A673 (cell line): ENCODE measurements around the gene HMGCR. TPM values are rescaled to one million over a fixed set of nuclear protein-coding genes. Genes with fewer than 3 reads are reported as not detected.
"Not testable (repeated sequence)": the region's sequence is repeated elsewhere in the genome, so short reads cannot be mapped to it uniquely, and the experiment has no call there.

Source experiments
- BruUV-seq: library from RNA; stranded (reverse); fragments of 400-500 nt; replicated peaks from 2 replicates; lab custom pipeline; 2021; lab: Mats Ljungman, UMichigan
- CTCF ChIA-PET: fragments of 300-600 bp; sonication (Branson Sonifier 250); formaldehyde crosslinking; loops from one replicate; lab custom pipeline; 2022; ENCODE audit warnings: antibody characterized with exemption; lab: Charles Lee
- POLR2A ChIA-PET: fragments of 300-600 bp; sonication (Branson Sonifier 250); formaldehyde crosslinking; loops from one replicate; lab custom pipeline; 2022; ENCODE audit warnings: antibody characterized with exemption; ENCODE audit not compliant: low non-redundant PET; lab: Charles Lee
- DNase-seq: peaks from one replicate; pipeline ENCODE4 v3.0.0-alpha.2; 2015; ENCODE audit warnings: low spot score
- H3K27ac ChIP-seq: fragments of 200-600 bp; sonication (generic); 2 replicates; pipeline ENCODE4 v1.5.1; 2016; ENCODE audit warnings: mixed run types, low read depth, mild to moderate bottlenecking, mixed read lengths, antibody characterized with exemption, low read length; ENCODE audit not compliant: poor library complexity, severe bottlenecking
- H3K27me3 ChIP-seq: fragments of 200-600 bp; sonication (generic); replicated peaks from 2 replicates; pipeline ENCODE4 v1.6.1; 2017; ENCODE audit warnings: mixed run types, low read depth, mild to moderate bottlenecking, mixed read lengths, antibody characterized with exemption, low read length; ENCODE audit not compliant: insufficient read depth, poor library complexity
- H3K36me3 ChIP-seq: fragments of 200-600 bp; sonication (generic); 2 replicates; pipeline ENCODE4 v1.6.1; 2016; ENCODE audit warnings: mixed run types, mild to moderate bottlenecking, mixed read lengths, antibody characterized with exemption, low read length; ENCODE audit not compliant: insufficient read depth, poor library complexity, severe bottlenecking
- H3K4me1 ChIP-seq: fragments of 200-600 bp; sonication (generic); 2 replicates; pipeline ENCODE4 v1.6.1; 2017; ENCODE audit warnings: mixed run types, mild to moderate bottlenecking, mixed read lengths, antibody characterized with exemption, low read length; ENCODE audit not compliant: insufficient read depth, poor library complexity, severe bottlenecking
- H3K4me3 ChIP-seq: fragments of 200-600 bp; sonication (generic); 2 replicates; pipeline ENCODE4 v1.5.1; 2016; ENCODE audit warnings: low read depth, mixed run types, mild to moderate bottlenecking, mixed read lengths, low read length; ENCODE audit not compliant: poor library complexity, severe bottlenecking
- H3K9me3 ChIP-seq: fragments of 200-600 bp; sonication (generic); 2 replicates; pipeline ENCODE4 v1.6.1; 2016; ENCODE audit warnings: mixed run types, low read depth, mild to moderate bottlenecking, mixed read lengths, antibody characterized with exemption, low read length; ENCODE audit not compliant: poor library complexity, severe bottlenecking
- CTCF ChIP-seq: fragments of 300-800, 200-600 bp; sonication (generic); conservative IDR thresholded peaks from 2 replicates; pipeline ENCODE4 v1.5.1; 2017; ENCODE audit warnings: low read depth, mild to moderate bottlenecking, antibody characterized with exemption, low read length, moderate library complexity, mixed read lengths
- EZH2 ChIP-seq: fragments of 200-600 bp; sonication (generic); IDR thresholded peaks from 2 replicates; pipeline ENCODE4 v1.6.1; 2017; ENCODE audit warnings: borderline replicate concordance, low read depth, mild to moderate bottlenecking, mixed read lengths, antibody characterized with exemption, low read length; ENCODE audit not compliant: poor library complexity, severe bottlenecking
- intact Hi-C: fragments of 100-400 bp; cut with micrococcal nuclease; formaldehyde crosslinking; loops from one replicate; pipeline ENCODE4 v1.10.0; 2022; ENCODE audit not compliant: unreplicated experiment
- total RNA-seq: library from RNA; stranded (reverse); gene quantifications from 2 replicates; pipeline ENCODE4 v1.2.3, GENCODE V29; 2021

The HMGCR gene
- total RNA-seq, 1 experiment from 2014 or later, result 168 TPM

- BruUV-seq, result no TSS peak
- Histone ChIP-seq H3K27me3 (no peaks in the 10 kb centered on the region), H3K27ac (no peak overlapping the region), H3K36me3 (no peaks in the 10 kb centered on the region), H3K4me1 (no peaks in the 10 kb centered on the region), H3K9me3 (no peaks in the 10 kb centered on the region), H3K4me3 (no peak overlapping the region)
- ChIA-PET CTCF (no interaction called here), POLR2A (no interaction called here)
- no peak for DNase-seq
- TF ChIP-seq EZH2 (no peak), CTCF (no peak)
- intact Hi-C loops, result no loop called here
These were observed 11.8 kb upstream of the HMGCR start for GRCh38 chr5:75325242-75325641.

- CTCF ChIA-PET, result no interaction called here
- H3K27ac ChIP-seq, result no peak overlapping the region
- TF ChIP-seq EZH2 (no peak), CTCF (no peak)
- no peaks in the 10 kb centered on the region for H3K27me3 ChIP-seq
- POLR2A ChIA-PET, result no interaction called here
- H3K4me1 ChIP-seq, result no peaks in the 10 kb centered on the region
- no TSS peak for BruUV-seq
- H3K36me3 ChIP-seq, result no peaks in the 10 kb centered on the region
- DNase-seq, result no peak
- no peak overlapping the region for H3K4me3 ChIP-seq
- H3K9me3 ChIP-seq, result no peaks in the 10 kb centered on the region
- intact Hi-C loops, result no loop called here
These were observed 6.6 kb upstream of the HMGCR start for GRCh38 chr5:75330404-75330803.

GRCh38 chr5:75331095-75332090 lies 5.6 kb upstream of the HMGCR start:
- no peak for DNase-seq
- intact Hi-C loops, result no loop called here
- H3K9me3 ChIP-seq, result no peaks in the 10 kb centered on the region
- no peaks in the 10 kb centered on the region for H3K36me3 ChIP-seq
- no TSS peak for BruUV-seq
- no peak overlapping the region for H3K4me3 ChIP-seq
- POLR2A ChIA-PET, result interaction anchor here (0.6 kb wide), 1 partner anchor 362 kb away, joined by 6 read pairs; no protein-coding TSS in a partner anchor
- CTCF ChIA-PET, result no interaction called here
- H3K4me1 ChIP-seq, result peaks cover 5% of the 10 kb centered on the region
- H3K27me3 ChIP-seq, result no peaks in the 10 kb centered on the region
- H3K27ac ChIP-seq, result no peak overlapping the region
- TF ChIP-seq CTCF (0 out of 2 replicates have a peak, but pooled peaks have one; percentile 27), EZH2 (no peak)

- CTCF ChIA-PET, BruUV-seq, H3K9me3 ChIP-seq, H3K27me3 ChIP-seq, DNase-seq, intact Hi-C loops, H3K4me3 ChIP-seq, POLR2A ChIA-PET, H3K27ac ChIP-seq, H3K36me3 ChIP-seq, H3K4me1 ChIP-seq: not testable (repeated sequence)
These were observed 3.3 kb upstream of the HMGCR start for GRCh38 chr5:75333759-75334158.

- BruUV-seq, H3K27ac ChIP-seq, intact Hi-C loops, CTCF ChIA-PET, DNase-seq, POLR2A ChIA-PET, H3K4me3 ChIP-seq, H3K27me3 ChIP-seq, H3K4me1 ChIP-seq, H3K9me3 ChIP-seq, H3K36me3 ChIP-seq: not testable (repeated sequence)
These were observed 2.6 kb upstream of the HMGCR start for GRCh38 chr5:75334413-75334812.
